Stimulated activated naive CD8-positive, alpha-beta T cell treated with anti-CD3 and anti-CD28 coated beads, Interleukin-15, amount 100 ng/mL, for 72 hours (primary cell): ENCODE measurements around the gene SLC43A1.

ENCODE experiments used
- ATAC-seq: fragments of 150-1000 bp; cut with Tn5 transposase; 2 replicates; pipeline ENCODE4 v1.10.0; 2021; ENCODE audit warnings: mild to moderate bottlenecking, moderate library complexity
- DNase-seq, 2 donors: peaks; one replicate each; pipeline ENCODE4 v3.0.0; 2021 to 2022
- H3K27ac Mint-ChIP-seq, 2 donors: one replicate each; pipeline ENCODE4 v1.8.0; 2022; ENCODE audit warnings: mild to moderate bottlenecking in 2 of 2, mixed read lengths in 2 of 2, moderate library complexity in 2 of 2
- H3K27me3 Mint-ChIP-seq: one replicate; pipeline ENCODE4 v1.8.0; 2022; ENCODE audit warnings: mixed read lengths
- H3K4me1 Mint-ChIP-seq: one replicate; pipeline ENCODE4 v1.8.0; 2022; ENCODE audit warnings: mild to moderate bottlenecking, mixed read lengths
- H3K4me3 Mint-ChIP-seq, 2 donors: one replicate each; pipeline ENCODE4 v1.8.0; 2022; ENCODE audit warnings: mild to moderate bottlenecking in 2 of 2, mixed read lengths in 2 of 2, moderate library complexity in 1 of 2
- H3K9me3 Mint-ChIP-seq, 2 donors: one replicate each; pipeline ENCODE4 v1.8.0; 2022; ENCODE audit warnings: mixed read lengths in 2 of 2

The SLC43A1 gene

GRCh38 chr11:57511741-57512430 is 3.6 kb downstream of the SLC43A1 start:
- ATAC-seq (peak; percentile 24), DNase-seq (no peak)
- H3K27me3 Mint-ChIP-seq, result no peaks in the 10 kb centered on the region
- no peaks in the 10 kb centered on the region for H3K9me3 Mint-ChIP-seq
- peak overlapping the region; percentile 91 to 95 for H3K27ac Mint-ChIP-seq
- peaks cover 51% of the 10 kb centered on the region for H3K4me1 Mint-ChIP-seq
- H3K4me3 Mint-ChIP-seq, result peak overlapping the region; percentile 100

GRCh38 chr11:57508341-57509170 is 6.9 kb downstream of the SLC43A1 start:
- ATAC-seq (no peak), DNase-seq (no peak)
- H3K27ac Mint-ChIP-seq, result no peak overlapping the region
- H3K9me3 Mint-ChIP-seq, result no peaks in the 10 kb centered on the region
- H3K4me3 Mint-ChIP-seq, result no peak overlapping the region
- H3K27me3 Mint-ChIP-seq, result no peaks in the 10 kb centered on the region
- H3K4me1 Mint-ChIP-seq, result peaks cover 36% of the 10 kb centered on the region

- no peaks in the 10 kb centered on the region for H3K27me3 Mint-ChIP-seq
- H3K4me3 Mint-ChIP-seq, result no peak overlapping the region
- peaks cover 15% of the 10 kb centered on the region for H3K4me1 Mint-ChIP-seq
- no peak for DNase-seq
- H3K9me3 Mint-ChIP-seq, result no peaks in the 10 kb centered on the region
- no peak for ATAC-seq
- H3K27ac Mint-ChIP-seq, result no peak overlapping the region
Observed at GRCh38 chr11:57506522-57506921, 9.0 kb downstream of the SLC43A1 start.

- Mint-ChIP-seq H3K4me3 (no peak overlapping the region), H3K4me1 (peaks cover 17% of the 10 kb centered on the region), H3K27ac (no peak overlapping the region)
Observed at GRCh38 chr11:57504511-57504910, 11.0 kb downstream of the SLC43A1 start.

GRCh38 chr11:57502870-57503269 is 12.6 kb downstream of the SLC43A1 start:
- ATAC-seq, result no peak
- no peak for DNase-seq
- Mint-ChIP-seq H3K27ac (no peak overlapping the region), H3K4me1 (peaks cover 14% of the 10 kb centered on the region), H3K27me3 (no peaks in the 10 kb centered on the region), H3K9me3 (no peaks in the 10 kb centered on the region), H3K4me3 (peak overlapping the region in 1 of 2 donors; percentile 3)

More at GRCh38 chr11:57504511-57504910, 11.0 kb downstream of the SLC43A1 start:
- DNase-seq (no peak), ATAC-seq (no peak)
- H3K27me3 Mint-ChIP-seq, result no peaks in the 10 kb centered on the region
- H3K9me3 Mint-ChIP-seq, result no peaks in the 10 kb centered on the region

GRCh38 chr11:57502376-57502775 is 13.1 kb downstream of the SLC43A1 start:
- Mint-ChIP-seq H3K9me3 (no peaks in the 10 kb centered on the region), H3K27ac (no peak overlapping the region), H3K27me3 (no peaks in the 10 kb centered on the region), H3K4me1 (peaks cover 14% of the 10 kb centered on the region), H3K4me3 (no peak overlapping the region)
- ATAC-seq (no peak), DNase-seq (no peak)

GRCh38 chr11:57501953-57502352 is 13.5 kb downstream of the SLC43A1 start:
- Mint-ChIP-seq H3K27me3 (no peaks in the 10 kb centered on the region), H3K27ac (no peak overlapping the region), H3K4me3 (no peak overlapping the region), H3K9me3 (no peaks in the 10 kb centered on the region), H3K4me1 (peaks cover 14% of the 10 kb centered on the region)
- ATAC-seq (no peak), DNase-seq (no peak)

GRCh38 chr11:57500926-57501325 is 14.6 kb downstream of the SLC43A1 start:
- peaks cover 14% of the 10 kb centered on the region for H3K4me1 Mint-ChIP-seq
- H3K27me3 Mint-ChIP-seq, result no peaks in the 10 kb centered on the region
- no peaks in the 10 kb centered on the region for H3K9me3 Mint-ChIP-seq
- ATAC-seq (no peak), DNase-seq (no peak)
- no peak overlapping the region for H3K27ac Mint-ChIP-seq
- H3K4me3 Mint-ChIP-seq, result no peak overlapping the region

GRCh38 chr11:57500515-57500914 is 15.0 kb downstream of the SLC43A1 start:
- H3K9me3 Mint-ChIP-seq, result no peaks in the 10 kb centered on the region
- DNase-seq (no peak), ATAC-seq (no peak)
- peak overlapping the region in 1 of 2 donors; percentile 39 for H3K27ac Mint-ChIP-seq
- H3K27me3 Mint-ChIP-seq, result no peaks in the 10 kb centered on the region
- H3K4me1 Mint-ChIP-seq, result peaks cover 14% of the 10 kb centered on the region
- no peak overlapping the region for H3K4me3 Mint-ChIP-seq

GRCh38 chr11:57499983-57500461 is 15.5 kb downstream of the SLC43A1 start:
- peak; percentile 4 for ATAC-seq
- DNase-seq, result no peak
- Mint-ChIP-seq H3K4me3 (no peak overlapping the region), H3K4me1 (peaks cover 14% of the 10 kb centered on the region), H3K9me3 (no peaks in the 10 kb centered on the region), H3K27me3 (no peaks in the 10 kb centered on the region), H3K27ac (no peak overlapping the region)

GRCh38 chr11:57499413-57499982 is 16.0 kb downstream of the SLC43A1 start:
- Mint-ChIP-seq H3K4me3 (no peak overlapping the region), H3K27me3 (no peaks in the 10 kb centered on the region), H3K27ac (peak overlapping the region in 1 of 2 donors; percentile 71), H3K9me3 (no peaks in the 10 kb centered on the region), H3K4me1 (peaks cover 14% of the 10 kb centered on the region)
- DNase-seq (peak; percentile 40 to 59), ATAC-seq (peak; percentile 84)

- Mint-ChIP-seq H3K4me3 (no peak overlapping the region), H3K27me3 (no peaks in the 10 kb centered on the region), H3K27ac (no peak overlapping the region), H3K4me1 (peaks cover 24% of the 10 kb centered on the region), H3K9me3 (no peaks in the 10 kb centered on the region)
- no peak for ATAC-seq
- DNase-seq, result no peak
Observed at GRCh38 chr11:57498540-57498939, 17.0 kb downstream of the SLC43A1 start.

GRCh38 chr11:57497303-57498247 is 17.9 kb downstream of the SLC43A1 start:
- Mint-ChIP-seq H3K27me3 (no peaks in the 10 kb centered on the region), H3K9me3 (no peaks in the 10 kb centered on the region), H3K4me1 (peaks cover 31% of the 10 kb centered on the region), H3K27ac (no peak overlapping the region), H3K4me3 (no peak overlapping the region)
- DNase-seq, result no peak
- no peak for ATAC-seq

- Mint-ChIP-seq H3K4me1 (peaks cover 31% of the 10 kb centered on the region), H3K4me3 (no peak overlapping the region), H3K9me3 (no peaks in the 10 kb centered on the region), H3K27me3 (no peaks in the 10 kb centered on the region), H3K27ac (peak overlapping the region in 1 of 2 donors; percentile 36)
- ATAC-seq, result no peak
- no peak for DNase-seq
Observed at GRCh38 chr11:57496109-57496820, 19.2 kb downstream of the SLC43A1 start.
